ENCODE measurements around the gene DEXI. TPM values are rescaled to one million over a fixed set of nuclear protein-coding genes. Genes with fewer than 3 reads are reported as not detected.

DEXI gene
- total and polyA plus RNA-seq, 2 of the 13 experiments (the other 11 are each of a cell fraction or from before 2014, with no cell fraction given): 51.5 to 70.4 TPM

- TF ChIP-seq CAMTA2 (CRISPR knock-in tag; IDR thresholded peaks at IDR 0.05; ENCODE audit: borderline replicate concordance): no peak
- peak; percentile 33 for TF ChIP-seq TBL1XR1 (IDR thresholded peaks at IDR 0.05; ENCODE audit: borderline replicate concordance, low read length, partially characterized antibody)
- peak; percentile 56 for TF ChIP-seq ZFP36 (IDR thresholded peaks at IDR 0.05; ENCODE audit: borderline replicate concordance, low read depth, low read length, partially characterized antibody)
- peak; percentile 78; the same call in 1 of the 2 replicates for TF ChIP-seq ZBTB25 (CRISPR knock-in tag; IDR thresholded peaks at IDR 0.05)
- no peak for TF ChIP-seq ATM (IDR thresholded peaks at IDR 0.05; ENCODE audit: borderline replicate concordance)
- no peak for TF ChIP-seq ZFP36L2 (CRISPR knock-in tag; IDR thresholded peaks at IDR 0.05)
- TF ChIP-seq POLR2G (IDR thresholded peaks at IDR 0.05; ENCODE audit: low read depth, low read length): no peak
- TF ChIP-seq ZC3H13 (CRISPR knock-in tag; IDR thresholded peaks at IDR 0.05): no peak
- TF ChIP-seq HNF1B (CRISPR knock-in tag; IDR thresholded peaks at IDR 0.05): peak; percentile 74; the same call in 1 of the 2 replicates
- TF ChIP-seq RBM39 (IDR thresholded peaks at IDR 0.05; ENCODE audit: low read depth, low read length, poor library complexity, severe bottlenecking): no peak
- TF ChIP-seq ZNF615 (CRISPR knock-in tag; IDR thresholded peaks at IDR 0.05; ENCODE audit: borderline replicate concordance): 0 out of 2 replicates have a peak, but pooled peaks have one; percentile 40
- no peak for TF ChIP-seq STAT6 (CRISPR knock-in tag; IDR thresholded peaks at IDR 0.05; ENCODE audit: borderline replicate concordance)
- TF ChIP-seq ZNF274 (CRISPR knock-in tag; IDR thresholded peaks at IDR 0.05): peak; percentile 78
- no peak for TF ChIP-seq MYPOP (CRISPR knock-in tag; IDR thresholded peaks at IDR 0.05)
- no peak for TF ChIP-seq POLR2AphosphoS2 (IDR thresholded peaks at IDR 0.05; ENCODE audit: low read depth, low read length)
- TF ChIP-seq ZNF275 (CRISPR knock-in tag; IDR thresholded peaks at IDR 0.05; ENCODE audit: borderline replicate concordance): no peak
- no peak; the same call in 1 of the 2 replicates for TF ChIP-seq ZSCAN9 (CRISPR knock-in tag; IDR thresholded peaks at IDR 0.05; ENCODE audit: borderline replicate concordance)
- no peak for TF ChIP-seq TP53 (CRISPR knock-in tag; conservative IDR thresholded peaks at IDR 0.05)
- TF ChIP-seq ZNF777 (CRISPR knock-in tag; IDR thresholded peaks at IDR 0.05): no peak
- TF ChIP-seq NR2F2 (IDR thresholded peaks at IDR 0.05; ENCODE audit: borderline replicate concordance, low read depth): no peak
- TF ChIP-seq ATAD3A (CRISPR knock-in tag; IDR thresholded peaks at IDR 0.05): no peak
- TF ChIP-seq ZNF761 (CRISPR knock-in tag; conservative IDR thresholded peaks at IDR 0.05): no peak
These were observed 23.8 kb downstream of the DEXI start (continued) for GRCh38 chr16:10918294-10919002.
